HG03039 (cell line): Measurements from ENCODE around the gene ADGRD1.
"Not testable (repeated sequence)": the region's sequence is repeated elsewhere in the genome, so short reads cannot be mapped to it uniquely, and the experiment has no call there.

Source experiments
- ATAC-seq: cut with Tn5 transposase; IDR thresholded peaks from one replicate; pipeline ENCODE4 v1.9.1; 2021; ENCODE audit warnings: mild to moderate bottlenecking, moderate library complexity; ENCODE audit not compliant: unreplicated experiment

ADGRD1 gene

GRCh38 chr12:131113568-131114270 lies 160.0 kb downstream of the ADGRD1 start:
- ATAC-seq: no peak

- ATAC-seq: no peak
Observed at GRCh38 chr12:131114271-131114670, 160.6 kb downstream of the ADGRD1 start.

GRCh38 chr12:131114942-131115584 lies 161.4 kb downstream of the ADGRD1 start:
- ATAC-seq: no peak

GRCh38 chr12:131115766-131116467 lies 162.2 kb downstream of the ADGRD1 start:
- no peak for ATAC-seq

GRCh38 chr12:131116468-131117117 lies 162.9 kb downstream of the ADGRD1 start:
- ATAC-seq: no peak

- no peak for ATAC-seq
Observed at GRCh38 chr12:131117438-131118245, 163.9 kb downstream of the ADGRD1 start.

- no peak for ATAC-seq
Observed at GRCh38 chr12:131118371-131118770, 164.7 kb downstream of the ADGRD1 start.

GRCh38 chr12:131119345-131119744 lies 165.6 kb downstream of the ADGRD1 start:
- ATAC-seq: not testable (repeated sequence)

GRCh38 chr12:131119936-131120335 lies 166.2 kb downstream of the ADGRD1 start:
- ATAC-seq: no peak

GRCh38 chr12:131120831-131121271 lies 167.1 kb downstream of the ADGRD1 start:
- ATAC-seq: no peak

- no peak for ATAC-seq
Observed at GRCh38 chr12:131121705-131122405, 168.1 kb downstream of the ADGRD1 start.

- ATAC-seq: no peak
Observed at GRCh38 chr12:131122631-131123030, 168.9 kb downstream of the ADGRD1 start.

- ATAC-seq: no peak
Observed at GRCh38 chr12:131123817-131124216, 170.1 kb downstream of the ADGRD1 start.

GRCh38 chr12:131124487-131125280 lies 171.0 kb downstream of the ADGRD1 start:
- no peak for ATAC-seq

GRCh38 chr12:131126662-131127173 lies 173.0 kb downstream of the ADGRD1 start:
- ATAC-seq: no peak

GRCh38 chr12:131128556-131128955 lies 174.8 kb downstream of the ADGRD1 start:
- ATAC-seq: no peak

- ATAC-seq: not testable (repeated sequence)
Observed at GRCh38 chr12:131128966-131129619, 175.4 kb downstream of the ADGRD1 start.

GRCh38 chr12:131129839-131130238 lies 176.1 kb downstream of the ADGRD1 start:
- no peak for ATAC-seq
